ENCODE data around the gene ZNF23.

- TF ChIP-seq CTCF (IDR thresholded peaks at IDR 0.05) (no peak), EP300 (IDR thresholded peaks at IDR 0.05) (no peak)
These were observed 25.6 kb downstream of the ZNF23 start for GRCh38 chr16:71436473-71436872.

Measured in stomach (tissue), 4 donors.